SK-N-MC (cell line): ENCODE results near the gene ATP1A2.

Source experiments
- DNase-seq: peaks from one replicate; pipeline ENCODE4 v3.0.0-alpha.2; 2011; ENCODE audit warnings: low read depth, low spot score
- H3K27ac ChIP-seq: fragments of 200-600 bp; sonication (generic); 2 replicates; pipeline ENCODE4 v1.5.1; 2016; ENCODE audit warnings: mixed run types
- H3K36me3 ChIP-seq: fragments of 200-600 bp; sonication (generic); 2 replicates; pipeline ENCODE4 v1.6.1; 2017; ENCODE audit warnings: antibody characterized with exemption, low read length, mixed read lengths; ENCODE audit not compliant: insufficient read depth
- H3K4me3 ChIP-seq: fragments of 200-600 bp; sonication (generic); 2 replicates; pipeline ENCODE4 v1.5.1; 2016
- H3K9ac ChIP-seq: fragments of 200-600 bp; sonication (generic); 2 replicates; pipeline ENCODE4 v1.8.0; 2017; ENCODE audit warnings: mixed run types, mixed read lengths; ENCODE audit not compliant: insufficient read length
- H3K9me3 ChIP-seq: fragments of 200-600 bp; sonication (generic); 2 replicates; pipeline ENCODE4 v1.6.1; 2017; ENCODE audit warnings: low read depth, mild to moderate bottlenecking, antibody characterized with exemption, low read length, moderate library complexity, mixed read lengths
- EZH2 ChIP-seq: fragments of 200-600 bp; sonication (generic); IDR thresholded peaks from one replicate; pipeline ENCODE4 v1.6.1; 2017; ENCODE audit warnings: antibody characterized with exemption
- FOXP2 ChIP-seq: optimal IDR thresholded peaks from 2 replicates; pipeline ENCODE3; 2011; ENCODE audit warnings: mild to moderate bottlenecking, moderate library complexity; ENCODE audit not compliant: insufficient read depth; ENCODE audit errors: extremely low read length, control extremely low read depth
- POLR2AphosphoS5 ChIP-seq: IDR thresholded peaks from 2 replicates; pipeline ENCODE4 v1.6.1; 2012; ENCODE audit warnings: mild to moderate bottlenecking, low read depth, low read length, borderline replicate concordance

ATP1A2 gene

DNA sequence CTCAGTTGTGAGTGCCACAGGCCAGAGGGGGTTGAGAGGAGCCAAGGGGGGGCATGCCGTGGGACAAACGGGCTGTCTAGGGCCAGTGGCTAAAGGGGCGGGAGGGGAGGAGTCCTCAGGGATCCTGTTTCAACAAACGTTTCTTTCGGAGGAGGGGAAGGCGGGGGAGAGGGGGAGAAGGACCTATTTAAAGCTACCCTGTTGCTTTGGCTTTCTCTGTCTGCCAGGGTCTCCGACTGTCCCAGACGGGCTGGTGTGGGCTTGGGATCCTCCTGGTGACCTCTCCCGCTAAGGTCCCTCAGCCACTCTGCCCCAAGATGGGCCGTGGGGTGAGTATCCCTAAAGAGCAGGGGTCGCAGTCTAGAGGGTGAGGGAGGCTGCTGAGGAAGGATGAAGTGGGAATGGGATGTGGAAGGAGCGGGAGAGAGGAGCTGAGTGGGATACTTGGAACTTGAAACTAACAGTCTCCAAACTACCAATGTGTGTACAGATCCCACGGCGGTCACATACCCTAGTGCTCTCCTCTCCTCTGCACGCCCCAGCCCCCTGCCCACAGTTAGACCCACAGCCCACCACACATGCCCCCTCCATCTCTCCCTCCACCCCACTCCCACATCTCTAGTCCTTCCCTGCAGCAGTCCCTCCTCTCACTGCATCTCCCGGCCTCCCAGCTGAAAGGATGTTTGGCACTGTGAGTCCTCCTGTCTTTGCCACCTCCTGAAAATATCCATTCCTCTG is at the start of gene ATP1A2:
Gene ATP1A2 (plus strand): TSS at position 215 of the 738 bp plus-strand sequence. CDS start 103 bp downstream, at position 318.
- TF ChIP-seq FOXP2: no peak
- no peak for TF ChIP-seq EZH2
- no peak for DNase-seq
- Histone ChIP-seq H3K4me3 (no peak within 1 kb of the TSS), H3K27ac (no peak within 1 kb of the TSS), H3K9ac (no peak within 1 kb of the TSS), H3K36me3 (no peaks in the 10 kb centered on the region), H3K9me3 (no peaks in the 10 kb centered on the region)

DNA sequence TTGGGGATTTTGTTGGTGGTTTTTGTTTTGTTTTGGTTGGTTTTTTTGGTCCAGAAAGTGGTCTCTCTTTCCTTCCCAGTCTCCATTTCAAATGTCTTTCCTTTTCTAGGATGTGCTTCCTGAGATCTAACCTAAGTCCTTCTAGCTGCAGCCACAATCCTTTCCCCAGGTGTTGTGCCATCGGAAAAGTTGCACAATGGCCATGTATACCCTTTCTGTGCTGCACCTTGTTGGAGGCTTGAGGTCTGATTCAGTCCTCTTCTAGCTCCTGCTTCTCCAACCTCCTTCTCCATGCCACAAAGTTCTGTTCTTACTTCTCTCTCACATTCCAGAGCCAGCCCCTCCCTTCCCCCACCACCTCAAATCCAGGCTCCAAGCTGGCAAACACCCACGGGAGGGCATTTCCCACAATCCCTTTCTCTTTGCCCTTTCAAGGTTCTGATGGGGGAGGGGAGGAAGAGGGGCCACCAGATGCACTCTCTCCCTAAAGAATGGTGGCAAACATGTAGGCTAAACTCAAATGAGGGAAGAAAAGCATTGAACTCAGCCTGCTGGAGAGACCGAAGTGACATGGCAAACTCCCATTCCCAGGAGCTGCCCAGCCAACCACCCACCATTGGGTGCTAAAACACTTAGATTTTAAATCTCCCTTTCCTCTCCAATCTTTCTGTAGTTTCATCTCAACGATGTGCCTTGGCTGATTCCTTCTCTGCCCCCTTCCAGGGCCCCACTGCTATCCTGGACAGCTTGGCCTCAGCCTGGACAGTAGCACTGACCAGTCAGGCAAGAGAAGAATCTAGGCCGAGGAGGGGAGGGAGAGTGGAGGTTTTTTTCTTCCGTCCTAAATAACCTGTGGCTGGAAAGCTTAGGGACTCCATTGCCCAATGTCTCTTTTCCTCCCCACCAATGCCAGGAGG is 48.5 kb upstream of the ATP1A2 start:
- no peak for DNase-seq
- H3K9me3 ChIP-seq: no peaks in the 10 kb centered on the region
- H3K27ac ChIP-seq: no peak overlapping the region
- H3K9ac ChIP-seq: no peak overlapping the region
- no peak for TF ChIP-seq EZH2
- TF ChIP-seq POLR2AphosphoS5: no peak
- TF ChIP-seq FOXP2: no peak
- H3K36me3 ChIP-seq: no peaks in the 10 kb centered on the region
- no peak overlapping the region for H3K4me3 ChIP-seq

DNA sequence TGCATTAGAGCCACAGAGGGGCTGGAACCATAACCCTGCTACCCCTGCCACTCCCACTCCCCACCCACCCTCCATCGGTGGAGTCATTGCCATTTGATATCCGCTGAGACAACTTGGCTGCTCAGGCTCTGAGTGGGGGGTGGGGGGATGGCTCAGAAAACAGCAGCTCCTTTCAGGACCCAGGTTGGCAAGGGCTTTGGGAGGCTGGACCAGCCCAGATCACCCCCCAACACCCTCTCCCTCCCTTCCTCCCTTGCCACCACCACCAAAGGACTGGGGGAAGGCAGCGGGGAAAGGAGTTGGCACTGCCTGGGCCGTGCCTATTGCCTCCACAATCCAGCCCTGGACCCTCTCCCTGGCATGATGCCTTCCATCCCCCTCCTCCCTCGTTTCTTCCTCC is 47.3 kb upstream of the ATP1A2 start:
- TF ChIP-seq FOXP2 (no peak), POLR2AphosphoS5 (no peak)
- Histone ChIP-seq H3K4me3 (no peak overlapping the region), H3K9ac (no peak overlapping the region), H3K36me3 (no peaks in the 10 kb centered on the region), H3K9me3 (no peaks in the 10 kb centered on the region), H3K27ac (no peak overlapping the region)
- DNase-seq: no peak

DNA sequence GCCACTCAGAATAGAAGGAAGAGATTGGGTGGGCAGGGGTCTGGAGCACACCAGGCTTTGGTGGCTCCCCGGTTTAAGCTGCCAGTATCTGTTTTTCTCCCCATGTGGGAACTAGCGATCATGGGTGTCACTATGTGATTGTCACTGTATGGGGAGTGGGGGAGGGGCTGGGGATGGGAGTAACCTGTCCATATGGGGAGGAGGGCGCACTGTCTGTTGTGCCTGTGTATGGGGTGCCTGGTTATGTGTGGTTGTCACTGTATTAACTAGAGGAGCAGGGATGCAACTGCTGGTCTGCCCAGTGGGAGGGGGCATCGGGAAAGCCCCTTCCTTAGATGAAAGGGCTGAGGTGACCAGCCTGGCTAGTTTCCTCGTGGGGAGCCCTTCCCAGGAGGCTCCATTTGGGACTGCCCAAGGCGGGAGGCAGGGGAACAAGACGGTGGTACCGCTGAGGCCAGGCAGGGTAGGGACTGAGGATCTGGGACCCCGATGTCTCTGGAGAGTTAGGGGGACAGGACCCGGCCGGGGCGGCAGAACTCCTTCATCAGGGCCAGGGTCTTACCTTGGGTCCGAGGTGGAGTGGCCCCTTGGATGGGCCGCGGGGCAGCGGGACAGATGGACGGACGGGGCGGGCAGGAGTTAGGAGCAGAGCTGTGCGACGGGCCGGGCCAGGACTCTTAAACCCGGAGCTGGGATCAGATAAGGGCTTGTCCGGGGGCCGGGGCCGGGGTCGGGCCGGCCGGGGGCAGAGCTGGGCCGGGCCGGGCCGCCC is 45.9 kb upstream of the ATP1A2 start, which contains the start of gene KCNJ10:
Gene KCNJ10 (minus strand): TSS at position 701 of the 772 bp plus-strand sequence. CDS start 27,628 bp downstream, outside the sequence.
- H3K27ac ChIP-seq: no peak within 1 kb of the TSS
- no peaks in the 10 kb centered on the region for H3K9me3 ChIP-seq
- H3K9ac ChIP-seq: no peak within 1 kb of the TSS
- H3K36me3 ChIP-seq: no peaks in the 10 kb centered on the region
- peak within 1 kb of the TSS; percentile 75 for H3K4me3 ChIP-seq
- no peak for DNase-seq
- no peak for TF ChIP-seq POLR2AphosphoS5
- no peak for TF ChIP-seq EZH2
- TF ChIP-seq FOXP2: no peak

DNA sequence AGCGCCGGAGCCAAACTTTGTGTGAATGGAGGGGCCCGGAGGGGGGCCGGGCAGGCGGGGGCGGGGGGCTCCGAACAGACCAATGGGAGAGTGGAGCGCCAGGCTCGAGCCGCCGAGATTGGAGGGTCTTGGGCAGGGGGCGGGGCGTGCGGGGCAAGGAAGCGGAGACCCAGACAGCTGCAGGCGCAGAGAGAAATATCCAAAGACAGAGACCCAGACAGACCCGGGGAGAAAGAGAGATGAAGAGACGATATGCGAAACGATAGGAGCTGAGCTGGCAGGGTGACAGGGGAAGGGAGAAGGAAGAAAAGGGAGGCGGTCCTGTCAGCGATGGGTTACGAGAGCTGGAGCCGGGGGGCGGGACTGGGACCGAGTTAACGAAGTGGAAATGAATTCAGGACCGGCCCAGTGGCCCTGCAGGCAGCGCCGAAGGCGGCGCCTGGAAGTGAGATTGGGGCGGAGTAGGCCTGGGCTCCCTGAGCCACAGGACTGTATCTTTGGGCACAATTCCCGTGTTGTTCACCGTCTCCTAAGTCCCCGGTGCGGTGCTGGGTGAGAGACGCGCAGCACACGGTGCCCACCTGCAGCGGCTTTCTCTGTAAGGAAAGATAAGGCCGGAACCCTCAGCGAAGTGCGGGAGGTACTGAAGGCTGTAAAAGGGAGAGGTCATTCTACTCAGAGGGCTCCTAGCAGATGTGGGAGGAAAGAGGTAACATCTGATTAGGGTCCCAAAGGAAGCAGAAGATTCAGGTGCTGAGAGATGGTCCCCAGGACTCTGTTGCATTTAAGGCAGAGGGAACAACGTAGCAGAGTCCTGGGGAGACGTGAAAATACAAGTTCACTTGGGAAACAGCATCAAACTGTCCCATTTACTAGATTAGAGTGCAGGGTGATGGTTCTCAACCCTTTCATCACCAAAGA is 45.1 kb upstream of the ATP1A2 start:
- Histone ChIP-seq H3K9ac (no peak overlapping the region), H3K36me3 (no peaks in the 10 kb centered on the region), H3K4me3 (peak overlapping the region; percentile 75), H3K9me3 (no peaks in the 10 kb centered on the region), H3K27ac (no peak overlapping the region)
- DNase-seq: no peak
- no peak for TF ChIP-seq FOXP2
- no peak for TF ChIP-seq POLR2AphosphoS5
- TF ChIP-seq EZH2: no peak

DNA sequence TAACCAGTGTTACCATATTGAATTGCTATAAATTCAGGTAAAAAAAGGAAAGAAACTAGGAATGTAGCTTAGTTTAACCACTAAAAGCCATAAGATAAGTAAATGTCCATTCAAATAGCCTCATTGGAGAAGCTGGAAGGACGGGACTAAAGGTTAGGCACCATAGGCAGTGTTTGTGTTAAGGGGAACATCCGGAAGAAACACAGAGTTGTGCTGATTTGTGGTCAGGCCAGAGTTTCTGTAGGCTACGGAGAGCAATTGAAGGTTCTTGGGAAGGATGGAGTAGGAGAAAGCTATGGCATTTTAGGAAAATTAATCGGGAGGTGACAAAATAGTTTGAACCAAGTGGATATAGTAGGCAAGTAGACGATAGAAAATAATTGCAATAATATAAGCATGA is 44.3 kb upstream of the ATP1A2 start:
- no peak overlapping the region for H3K4me3 ChIP-seq
- DNase-seq: no peak
- no peak overlapping the region for H3K27ac ChIP-seq
- no peak overlapping the region for H3K9ac ChIP-seq
- H3K9me3 ChIP-seq: no peaks in the 10 kb centered on the region
- H3K36me3 ChIP-seq: no peaks in the 10 kb centered on the region
- TF ChIP-seq POLR2AphosphoS5 (no peak), FOXP2 (no peak), EZH2 (no peak)

DNA sequence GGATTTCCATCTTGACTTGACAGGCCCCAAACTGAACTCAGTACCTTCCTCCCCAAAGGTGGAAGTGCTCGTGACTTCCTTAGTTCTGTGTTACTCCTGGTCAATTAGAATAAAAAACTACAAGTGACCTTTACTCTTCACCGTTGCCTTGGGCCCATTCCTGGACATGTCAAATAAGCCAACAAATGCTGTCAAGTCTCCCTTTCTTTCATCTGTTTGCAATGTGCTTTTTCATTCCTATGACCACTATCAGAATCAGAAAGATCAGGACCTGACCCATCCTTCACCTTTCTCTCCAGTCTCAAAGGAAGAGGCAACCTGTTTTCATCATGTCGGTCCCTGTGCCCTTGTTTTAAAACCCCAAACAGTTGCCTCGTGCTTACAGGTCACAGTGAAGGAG is 40.7 kb upstream of the ATP1A2 start:
- TF ChIP-seq FOXP2: no peak
- TF ChIP-seq POLR2AphosphoS5: no peak
- TF ChIP-seq EZH2: no peak
- no peak overlapping the region for H3K27ac ChIP-seq
- no peaks in the 10 kb centered on the region for H3K9me3 ChIP-seq
- no peak overlapping the region for H3K4me3 ChIP-seq
- DNase-seq: no peak
- no peak overlapping the region for H3K9ac ChIP-seq
- H3K36me3 ChIP-seq: no peaks in the 10 kb centered on the region
